ENCODE measurements around the gene SYCN.

Gene SYCN

DNA sequence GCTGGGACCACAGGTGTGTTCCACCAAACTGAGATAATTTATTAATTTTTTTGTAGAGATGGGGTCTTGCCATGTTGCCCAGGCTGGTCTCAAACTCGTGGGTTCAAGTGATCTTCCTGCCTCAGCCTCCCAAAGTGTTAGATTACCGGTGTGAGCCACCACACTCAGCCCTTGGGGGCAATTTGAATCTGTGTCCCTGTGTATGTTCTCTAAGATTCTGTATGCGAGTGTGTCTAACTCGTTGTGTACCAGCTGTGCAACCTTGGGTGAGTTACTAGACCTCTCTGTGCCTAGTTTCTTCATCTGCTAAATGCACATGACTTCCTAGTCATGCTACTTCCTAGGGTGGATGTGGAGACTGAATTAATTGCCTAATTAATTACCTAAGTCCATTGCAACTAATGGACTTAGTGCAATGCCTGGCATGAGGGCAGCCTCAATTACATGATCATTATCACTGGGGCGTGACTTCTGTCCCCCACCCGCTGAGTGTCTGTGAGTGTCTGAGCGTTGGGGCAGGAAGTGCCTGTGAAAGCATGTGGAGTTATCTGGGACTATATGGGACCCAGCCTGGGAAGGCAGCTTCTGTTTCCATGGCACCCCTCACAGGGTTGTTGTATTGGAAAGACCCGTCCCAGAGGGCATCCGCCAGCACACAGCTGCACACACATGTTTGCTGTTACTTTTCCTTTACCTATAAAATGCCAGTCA, 9.1 kb downstream of the SYCN start:
- no peak for DNase-seq (ENCODE audit: low spot score)

DNA sequence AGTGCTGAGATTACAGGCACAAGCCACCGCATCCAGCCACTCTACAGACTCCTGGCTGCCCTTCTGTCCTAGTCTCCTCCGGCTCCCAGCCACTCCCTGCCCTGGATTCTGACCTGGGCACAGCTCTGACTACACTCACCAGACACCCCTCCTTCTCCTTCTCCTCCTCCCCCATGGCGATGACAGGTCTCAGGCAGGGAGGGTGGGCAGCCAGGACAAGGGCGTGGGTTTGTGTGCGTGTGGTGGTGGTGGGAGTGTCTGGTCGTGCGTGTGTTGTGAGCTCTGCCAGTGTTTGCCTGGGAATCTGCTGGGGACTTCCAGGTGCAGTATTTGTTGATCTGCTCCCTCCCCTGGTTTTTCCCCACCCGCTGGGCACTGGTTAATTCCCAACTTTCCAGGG, 10.3 kb downstream of the SYCN start:
- no peak for DNase-seq (ENCODE audit: low spot score)

DNA sequence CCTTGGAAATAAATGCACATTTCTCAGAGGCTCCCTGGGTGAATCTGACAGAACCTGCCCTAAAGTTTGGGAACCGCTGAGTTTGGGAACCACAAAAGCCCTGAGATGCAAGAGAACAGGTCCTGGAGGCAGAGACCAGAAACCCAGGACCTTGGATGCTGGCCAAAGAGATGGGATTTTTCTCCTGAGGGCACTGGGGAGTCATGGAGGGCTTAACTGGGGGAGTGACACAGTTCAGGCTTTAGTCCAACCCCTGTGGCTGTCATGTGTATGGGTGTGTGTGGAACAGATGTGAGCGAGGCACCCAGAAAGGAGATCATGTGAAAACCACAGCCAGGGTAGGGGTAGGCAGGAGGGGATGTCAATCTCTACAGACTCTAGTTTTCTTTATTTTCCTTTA, 11.2 kb downstream of the SYCN start:
- DNase-seq (ENCODE audit: low spot score), result no peak

DNA sequence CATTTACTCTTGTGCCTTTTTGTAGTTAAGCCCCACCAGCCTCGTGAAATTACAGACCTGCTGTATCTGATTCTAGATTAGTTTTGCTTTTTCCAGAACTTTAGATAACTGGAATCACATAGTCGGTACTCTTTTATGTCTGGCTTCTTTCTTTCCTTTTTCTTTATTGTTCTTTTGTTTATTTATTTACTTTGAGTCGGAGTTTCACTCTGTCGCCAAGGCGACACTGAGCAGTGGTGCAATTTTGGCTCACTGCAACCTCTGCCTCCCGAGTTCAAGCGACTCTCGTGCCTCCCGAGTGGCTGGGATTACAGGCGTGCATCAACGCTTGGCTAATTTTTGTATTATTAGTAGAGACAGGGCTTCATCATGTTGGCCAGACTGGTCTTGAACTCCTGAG, 13.3 kb downstream of the SYCN start:
- no peak for DNase-seq (ENCODE audit: low spot score)

DNA sequence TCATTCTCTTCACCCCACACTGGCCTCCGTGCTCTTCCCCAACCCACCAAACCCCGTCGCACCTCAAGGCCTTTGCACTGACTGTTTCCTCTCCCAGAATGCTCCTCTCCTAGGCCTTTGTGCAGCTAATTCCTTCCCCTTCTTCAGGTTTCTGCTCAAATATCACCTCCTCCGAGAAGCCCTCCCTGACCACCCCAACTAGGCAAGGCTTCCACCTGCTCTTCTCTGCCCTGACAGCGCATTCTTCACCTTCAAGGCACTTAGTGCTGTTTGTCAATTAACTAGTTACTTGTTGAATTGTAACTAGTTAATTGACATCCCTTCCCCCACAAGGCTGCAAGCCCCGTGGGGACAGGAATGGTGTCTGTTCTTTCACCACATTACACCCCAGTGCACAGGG, 15.1 kb downstream of the SYCN start:
- no peak for DNase-seq (ENCODE audit: low spot score)

DNA sequence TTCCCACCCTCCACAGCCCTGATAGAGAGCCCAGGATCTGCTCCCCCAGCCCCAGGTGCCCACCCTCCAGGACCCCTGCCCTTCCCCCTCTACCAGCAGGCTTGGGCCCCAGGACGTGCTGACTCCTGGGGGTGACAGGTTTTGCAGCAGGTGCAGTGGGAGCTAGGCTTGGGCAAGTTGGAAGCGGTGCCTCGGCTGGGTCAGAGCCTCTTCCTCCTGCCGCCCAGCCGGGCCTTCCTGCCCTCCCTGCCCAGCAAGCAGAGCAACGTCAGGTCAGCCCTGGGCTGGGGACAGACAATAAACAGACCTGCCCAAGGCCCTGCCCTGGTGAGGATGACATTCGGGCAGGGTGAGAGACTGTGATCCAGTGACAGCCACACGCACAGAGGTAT, 16.5 kb downstream of the SYCN start:
- no peak for DNase-seq (ENCODE audit: low spot score)

DNA sequence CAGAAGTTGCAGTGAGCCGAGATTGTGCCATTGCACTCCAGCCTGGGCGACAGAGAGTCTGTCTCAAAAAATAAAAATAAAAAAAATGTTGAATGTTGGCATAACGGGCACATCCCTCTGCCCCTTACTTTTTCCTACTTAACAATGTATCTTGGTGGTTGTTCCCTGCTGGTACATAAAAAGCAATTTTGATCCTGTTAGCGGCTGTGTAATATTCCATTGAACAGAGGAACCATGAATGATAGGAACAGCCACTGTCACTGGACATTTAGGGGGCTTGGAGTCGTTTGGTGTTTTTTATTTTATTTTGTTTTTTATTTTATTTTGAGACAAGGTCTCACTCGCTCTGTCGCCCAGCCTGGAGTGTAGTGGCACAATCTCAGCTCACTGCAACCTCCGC, 17.7 kb downstream of the SYCN start:
- DNase-seq (ENCODE audit: low spot score), result no peak

DNA sequence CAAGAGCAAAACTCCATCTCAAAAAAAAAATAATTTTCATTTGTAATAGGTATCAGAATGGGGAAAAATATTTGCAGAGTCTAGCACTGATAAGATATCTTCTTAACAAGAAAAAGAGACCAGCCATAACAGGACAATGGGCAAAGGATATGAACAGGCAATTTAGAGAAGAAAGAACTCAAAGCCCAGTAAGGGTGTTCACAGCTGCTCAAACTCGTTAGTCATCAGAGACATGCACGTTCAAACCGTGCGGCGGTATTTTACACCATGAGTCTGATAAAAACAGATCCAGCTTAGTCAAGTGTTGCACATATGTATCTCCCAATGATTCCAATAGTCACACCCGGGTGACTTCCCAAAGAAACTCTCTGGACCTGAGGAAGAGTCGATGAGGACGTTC, 21.0 kb downstream of the SYCN start:
- no peak for DNase-seq (ENCODE audit: low spot score)

DNA sequence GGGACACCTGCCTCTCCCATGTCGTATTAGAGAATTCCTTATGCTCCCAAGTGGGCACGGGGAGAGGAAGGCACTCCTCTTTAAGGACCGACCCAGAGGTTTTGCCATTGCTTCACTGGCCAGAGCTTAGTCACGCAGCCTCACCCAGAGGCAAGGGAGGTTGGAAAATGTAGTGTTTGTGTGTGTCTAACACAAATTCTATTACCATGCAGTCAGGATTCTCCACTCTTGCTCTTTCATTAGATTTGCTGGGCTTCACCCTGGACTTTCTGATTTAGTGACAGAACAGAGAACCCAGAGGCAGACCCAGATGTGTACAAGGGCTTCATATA, 21.9 kb downstream of the SYCN start:
- DNase-seq (ENCODE audit: low spot score), result no peak

DNA sequence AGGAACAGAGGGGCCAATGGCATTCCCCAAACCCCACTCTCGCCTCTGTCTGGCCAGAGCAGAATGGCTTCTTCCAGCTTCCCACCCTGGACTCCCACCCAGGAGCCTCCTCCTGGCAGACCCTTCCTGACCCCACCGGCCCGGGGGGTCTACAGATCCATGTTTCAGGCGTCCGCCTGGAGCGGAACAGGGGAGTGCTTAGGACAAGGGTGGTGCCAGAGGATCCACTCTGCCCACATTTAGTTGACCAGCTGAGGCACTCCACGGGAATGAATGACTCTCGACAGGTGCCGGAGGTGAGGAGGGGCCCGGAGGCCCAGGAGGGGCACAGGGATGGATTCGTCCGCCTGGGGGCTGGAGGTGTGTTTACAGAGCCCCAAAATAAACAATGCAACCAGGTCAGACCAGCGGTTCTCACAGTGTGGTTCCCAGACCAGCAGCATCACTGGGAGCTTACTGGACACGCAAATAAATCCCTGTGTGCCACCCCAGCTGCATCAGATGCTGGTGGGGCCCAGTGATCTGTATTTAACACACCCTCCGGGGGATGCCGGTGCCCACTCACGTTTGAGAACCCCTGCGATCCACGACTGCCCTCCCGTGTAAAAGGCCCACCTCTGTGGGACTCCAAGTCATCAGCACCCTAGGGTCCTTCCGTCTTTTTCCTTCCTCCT, 22.4 kb downstream of the SYCN start:
- DNase-seq (ENCODE audit: low spot score), result no peak

DNA sequence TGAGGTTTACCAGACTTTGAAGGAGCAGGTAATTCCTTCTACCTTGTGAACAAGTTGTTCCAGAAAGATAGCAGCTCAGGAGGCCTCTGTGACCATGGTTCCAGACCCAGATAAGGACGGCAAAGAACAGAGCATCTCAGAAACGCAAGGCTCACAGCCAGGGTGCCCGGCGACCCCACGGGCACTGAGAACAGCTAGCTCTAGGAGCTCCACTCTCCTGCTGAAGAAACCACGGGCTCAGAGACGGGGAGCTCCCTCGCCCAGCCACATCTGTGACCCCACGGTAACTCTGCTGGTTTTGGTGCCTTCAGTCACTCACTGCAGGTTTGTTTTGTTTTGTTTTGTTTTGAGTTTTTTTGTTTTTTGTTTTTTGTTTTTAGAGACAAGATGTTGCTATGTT, 23.3 kb downstream of the SYCN start:
- no peak for DNase-seq (ENCODE audit: low spot score)

DNA sequence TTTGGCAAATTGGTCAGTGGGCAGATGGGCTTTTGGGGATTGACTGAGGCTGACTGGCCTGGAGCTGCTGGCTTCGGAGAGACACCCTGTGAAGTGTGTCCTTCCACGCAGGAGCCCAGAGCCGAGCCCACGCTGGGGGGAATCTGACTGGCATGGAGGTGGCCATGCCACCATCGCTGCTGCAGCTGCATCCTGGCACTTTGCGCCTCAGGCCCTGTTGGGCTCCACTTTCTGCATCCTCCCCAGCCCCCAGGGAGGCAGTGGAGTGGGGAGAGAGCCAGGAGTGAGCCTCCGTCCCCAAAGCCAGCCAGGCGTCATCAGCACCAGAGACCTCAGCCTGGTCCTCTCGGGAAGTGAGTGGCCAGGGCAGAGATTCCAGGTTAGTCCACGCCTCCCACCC, 24.3 kb downstream of the SYCN start:
- no peak for DNase-seq (ENCODE audit: low spot score)

DNA sequence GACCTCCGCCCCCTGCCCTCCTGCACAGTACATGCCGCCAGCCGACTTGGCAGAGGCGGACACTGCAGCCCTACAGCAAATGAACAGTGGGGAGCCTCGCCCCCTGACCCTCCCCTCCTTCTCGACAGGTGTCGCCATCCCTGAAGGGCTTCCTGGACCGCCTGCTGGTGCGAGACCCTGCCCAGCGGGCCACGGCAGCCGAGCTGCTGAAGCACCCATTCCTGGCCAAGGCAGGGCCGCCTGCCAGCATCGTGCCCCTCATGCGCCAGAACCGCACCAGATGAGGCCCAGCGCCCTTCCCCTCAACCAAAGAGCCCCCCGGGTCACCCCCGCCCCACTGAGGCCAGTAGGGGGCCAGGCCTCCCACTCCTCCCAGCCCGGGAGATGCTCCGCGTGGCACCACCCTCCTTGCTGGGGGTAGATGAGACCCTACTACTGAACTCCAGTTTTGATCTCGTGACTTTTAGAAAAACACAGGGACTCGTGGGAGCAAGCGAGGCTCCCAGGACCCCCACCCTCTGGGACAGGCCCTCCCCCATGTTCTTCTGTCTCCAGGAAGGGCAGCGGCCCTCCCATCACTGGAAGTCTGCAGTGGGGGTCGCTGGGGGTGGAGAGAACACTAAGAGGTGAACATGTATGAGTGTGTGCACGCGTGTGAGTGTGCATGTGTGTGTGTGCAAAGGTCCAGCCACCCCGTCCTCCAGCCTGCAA, 25.6 kb downstream of the SYCN start:
- DNase-seq (ENCODE audit: low spot score), result no peak

DNA sequence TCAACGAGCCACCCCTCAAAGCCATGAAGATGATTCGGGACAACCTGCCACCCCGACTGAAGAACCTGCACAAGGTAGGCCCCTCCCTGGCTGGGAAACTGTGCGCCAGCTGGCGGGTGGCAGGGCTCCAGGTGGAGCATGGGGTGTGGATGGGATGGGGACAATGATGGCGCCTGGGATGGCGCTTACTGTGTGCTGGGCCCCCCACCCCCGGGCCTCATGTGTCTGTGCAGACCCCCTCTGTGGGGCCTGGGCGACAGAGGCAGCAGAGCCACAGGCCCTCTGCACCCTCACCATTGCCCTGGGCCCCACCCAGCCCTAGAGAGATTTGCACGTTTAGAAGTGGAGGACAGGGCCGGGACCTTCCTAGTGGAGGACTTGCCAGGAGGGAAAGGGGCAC, 26.3 kb downstream of the SYCN start:
- DNase-seq (ENCODE audit: low spot score), result no peak

DNA sequence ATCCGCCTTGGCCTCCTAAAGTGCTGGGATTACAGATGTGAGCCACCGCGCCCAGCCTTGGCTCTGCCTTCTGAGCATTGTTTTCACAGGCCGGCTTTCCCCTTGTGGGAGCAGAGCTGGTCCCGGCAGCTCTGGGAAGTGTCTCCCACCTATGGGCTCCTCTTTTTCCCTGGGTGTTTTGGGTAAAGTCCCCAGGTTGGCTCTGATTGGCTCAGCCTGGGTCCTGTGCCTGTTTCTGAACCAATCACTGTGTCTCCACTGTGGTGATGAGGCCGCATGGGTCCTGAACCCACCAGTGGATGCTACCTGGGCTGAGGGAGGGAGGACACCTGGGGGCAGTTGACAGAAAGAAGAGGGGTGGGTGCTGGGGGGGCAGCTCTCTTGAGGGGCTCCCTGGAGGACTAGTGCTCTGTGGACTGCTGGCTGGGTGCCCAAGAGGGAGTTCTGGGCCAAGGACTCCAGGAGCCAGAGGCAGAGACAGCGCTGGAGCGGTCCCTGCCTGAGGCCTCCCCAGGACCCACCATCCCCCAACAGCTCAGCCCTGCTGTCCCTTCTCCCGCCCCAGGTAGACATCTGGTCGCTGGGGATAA, 26.9 kb downstream of the SYCN start:
- no peak for DNase-seq (ENCODE audit: low spot score)

DNA sequence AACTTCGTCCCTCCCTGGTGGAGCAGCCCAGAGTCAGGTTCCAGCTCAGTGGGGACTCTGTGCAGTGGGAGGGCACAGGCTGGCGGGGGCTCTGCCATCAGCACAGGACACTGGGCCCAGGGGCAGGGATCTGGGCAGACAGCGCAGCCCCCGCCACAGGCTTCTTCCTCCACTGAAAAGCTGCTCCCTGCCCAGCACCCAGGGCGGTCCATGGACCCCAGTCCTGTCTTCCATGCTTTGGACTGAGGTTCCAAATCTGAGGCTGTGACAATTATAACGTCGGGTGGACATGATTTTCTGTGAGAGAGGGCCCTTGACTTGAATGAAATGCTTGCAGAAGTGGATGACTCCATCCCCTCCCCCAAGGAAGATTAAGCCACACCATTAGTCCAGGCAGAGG, 28.5 kb downstream of the SYCN start:
- no peak for DNase-seq (ENCODE audit: low spot score)

DNA sequence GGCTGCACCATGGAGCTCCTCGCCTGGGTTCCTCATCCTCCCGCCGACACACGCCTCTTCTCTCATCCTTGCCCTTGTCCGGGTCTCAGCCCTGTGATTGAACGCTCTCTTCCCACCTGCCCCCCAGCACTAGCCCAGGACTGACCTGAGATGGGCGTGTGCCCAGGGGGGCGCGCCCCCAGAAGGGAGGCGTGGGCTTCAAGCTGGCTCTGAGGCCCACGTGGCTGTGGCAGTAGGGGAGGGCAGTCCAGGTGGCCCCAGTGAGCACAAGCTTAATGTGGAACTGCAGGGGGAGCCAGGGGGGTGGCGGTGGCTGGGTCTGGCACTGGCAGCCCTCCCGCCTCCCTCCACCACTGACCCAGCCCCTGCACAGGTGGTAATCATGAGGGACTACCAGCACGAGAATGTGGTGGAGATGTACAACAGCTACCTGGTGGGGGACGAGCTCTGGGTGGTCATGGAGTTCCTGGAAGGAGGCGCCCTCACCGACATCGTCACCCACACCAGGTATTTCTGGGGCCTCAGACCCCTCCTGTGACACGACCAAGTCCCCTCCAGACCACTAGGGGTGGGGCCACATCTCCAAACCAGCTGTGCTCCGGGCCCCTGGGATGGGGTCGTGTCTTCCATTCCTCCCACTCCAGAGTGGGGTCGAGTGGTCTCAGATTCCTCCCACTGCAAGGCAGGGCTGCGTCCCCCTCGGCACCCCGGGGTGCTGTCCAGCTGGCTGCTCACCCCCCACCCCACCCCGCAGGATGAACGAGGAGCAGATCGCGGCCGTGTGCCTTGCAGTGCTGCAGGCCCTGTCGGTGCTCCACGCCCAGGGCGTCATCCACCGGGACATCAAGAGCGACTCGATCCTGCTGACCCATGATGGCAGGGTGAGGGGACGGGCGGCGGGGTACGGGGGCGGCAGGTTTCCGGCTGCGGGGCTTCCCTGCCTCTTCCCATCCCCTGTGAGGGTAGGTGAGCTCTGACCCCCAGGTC, 29.2 kb downstream of the SYCN start:
- no peak for DNase-seq (ENCODE audit: low spot score)

DNA sequence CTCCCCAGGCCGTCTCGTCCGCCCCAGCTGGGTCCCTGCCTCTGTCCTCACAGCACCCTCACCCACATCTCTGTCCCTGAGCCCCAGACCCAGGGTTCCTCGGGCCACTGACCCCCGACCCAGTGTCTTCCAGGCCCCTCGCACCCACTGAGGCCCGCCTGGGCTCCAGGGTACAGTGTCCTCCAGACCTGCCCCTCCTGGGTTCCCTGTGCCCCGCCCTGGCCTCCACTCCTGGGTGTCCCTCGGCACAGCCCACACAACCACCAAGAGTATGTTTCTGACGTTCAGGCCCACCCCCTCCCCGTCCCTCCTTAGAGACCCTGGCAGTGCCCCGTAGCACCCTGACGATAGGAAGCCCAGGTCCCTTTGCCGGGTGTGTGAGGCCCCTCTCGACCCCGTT, 29.9 kb downstream of the SYCN start:
- DNase-seq (ENCODE audit: low spot score), result no peak

DNA sequence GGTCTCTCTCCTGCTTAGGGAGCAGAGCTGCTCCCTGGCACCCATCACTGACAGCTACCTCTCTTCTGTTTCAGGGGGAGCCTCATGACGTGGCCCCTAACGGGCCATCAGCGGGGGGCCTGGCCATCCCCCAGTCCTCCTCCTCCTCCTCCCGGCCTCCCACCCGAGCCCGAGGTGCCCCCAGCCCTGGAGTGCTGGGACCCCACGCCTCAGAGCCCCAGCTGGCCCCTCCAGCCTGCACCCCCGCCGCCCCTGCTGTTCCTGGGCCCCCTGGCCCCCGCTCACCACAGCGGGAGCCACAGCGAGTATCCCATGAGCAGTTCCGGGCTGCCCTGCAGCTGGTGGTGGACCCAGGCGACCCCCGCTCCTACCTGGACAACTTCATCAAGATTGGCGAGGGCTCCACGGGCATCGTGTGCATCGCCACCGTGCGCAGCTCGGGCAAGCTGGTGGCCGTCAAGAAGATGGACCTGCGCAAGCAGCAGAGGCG, 30.5 kb downstream of the SYCN start:
- DNase-seq (ENCODE audit: low spot score), result no peak

DNA sequence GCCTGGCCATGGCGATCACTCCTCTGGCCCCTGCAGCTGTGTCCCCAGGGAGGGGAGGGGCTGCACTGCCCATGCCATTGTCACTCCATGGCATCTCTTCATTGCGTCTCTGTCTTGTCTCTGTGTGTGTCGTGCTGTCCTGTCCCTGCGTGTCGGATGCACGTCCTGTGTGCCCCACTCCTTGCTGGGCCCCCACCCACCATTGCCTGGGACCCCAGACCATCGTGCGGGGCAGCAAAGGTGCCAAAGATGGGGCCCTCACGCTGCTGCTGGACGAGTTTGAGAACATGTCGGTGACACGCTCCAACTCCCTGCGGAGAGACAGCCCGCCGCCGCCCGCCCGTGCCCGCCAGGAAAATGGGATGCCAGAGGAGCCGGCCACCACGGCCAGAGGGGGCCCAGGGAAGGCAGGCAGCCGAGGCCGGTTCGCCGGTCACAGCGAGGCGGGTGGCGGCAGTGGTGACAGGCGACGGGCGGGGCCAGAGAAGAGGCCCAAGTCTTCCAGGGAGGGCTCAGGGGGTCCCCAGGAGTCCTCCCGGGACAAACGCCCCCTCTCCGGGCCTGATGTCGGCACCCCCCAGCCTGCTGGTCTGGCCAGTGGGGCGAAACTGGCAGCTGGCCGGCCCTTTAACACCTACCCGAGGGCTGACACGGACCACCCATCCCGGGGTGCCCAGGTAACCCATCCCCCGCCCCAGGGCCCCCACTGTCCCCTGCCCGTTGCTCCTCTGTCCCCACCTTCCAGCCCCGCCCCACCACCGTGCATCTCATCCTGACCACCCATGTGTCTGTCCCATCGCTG, 31.2 kb downstream of the SYCN start:
- no peak for DNase-seq (ENCODE audit: low spot score)
